Keratinocyte (primary cell): ENCODE measurements around the gene CCL25. TPM values are rescaled to one million over a fixed set of nuclear protein-coding genes. Genes with fewer than 3 reads are reported as not detected.

Experiments
- DNase-seq: peaks from one replicate; pipeline ENCODE4 v3.0.0-alpha.2; 2011; ENCODE audit warnings: low read depth, missing footprints, low spot score
- FAIRE-seq: peaks from 2 replicates; lab custom pipeline; 2011; peaks lifted over from hg19 to GRCh38; lab: Jason Lieb, UNC
- H2AFZ ChIP-seq: 2 replicates; pipeline ENCODE4 v1.6.0; 2012; ENCODE audit warnings: low read length, control low read depth, inconsistent platforms; ENCODE audit not compliant: control insufficient read depth
- H3K27ac ChIP-seq: 2 replicates; pipeline ENCODE4 v1.5.1; 2011; ENCODE audit warnings: low read length; ENCODE audit not compliant: control insufficient read depth, insufficient read depth
- H3K27me3 ChIP-seq: 3 replicates; pipeline ENCODE4 v1.6.0; 2011; ENCODE audit warnings: low read length; ENCODE audit not compliant: control insufficient read depth, insufficient read depth; ENCODE audit errors: extremely low read depth
- H3K36me3 ChIP-seq, 2 experiments: 2 replicates in 1 of 2; 3 replicates in 1 of 2; pipeline ENCODE4 v1.5.1; 2011; ENCODE audit warnings: low read length in 2 of 2, mild to moderate bottlenecking in 1 of 2; ENCODE audit not compliant: control insufficient read depth in 2 of 2, insufficient read depth in 2 of 2; ENCODE audit errors: extremely low read depth in 1 of 2
- H3K4me1 ChIP-seq: 3 replicates; pipeline ENCODE4 v1.5.1; 2011; ENCODE audit warnings: low read length; ENCODE audit not compliant: control insufficient read depth, insufficient read depth; ENCODE audit errors: extremely low read depth
- H3K4me2 ChIP-seq: 3 replicates; pipeline ENCODE4 v1.6.0; 2011; ENCODE audit warnings: low read depth, low read length; ENCODE audit not compliant: control insufficient read depth, insufficient read depth; ENCODE audit errors: extremely low read depth
- H3K4me3 ChIP-seq, 3 experiments: fragments of 200-600 bp in 1 of 3; sonication (generic) in 1 of 3; 2 replicates in 2 of 3; 3 replicates in 1 of 3; pipeline ENCODE4 v1.5.1; 2011 to 2016; ENCODE audit warnings: low read length in 3 of 3, mild to moderate bottlenecking in 3 of 3, control low read depth in 2 of 3, inconsistent platforms in 1 of 3, low read depth in 1 of 3, mixed read lengths in 1 of 3, mixed run types in 1 of 3, moderate library complexity in 1 of 3; ENCODE audit not compliant: control insufficient read depth in 2 of 3, insufficient read depth in 2 of 3; ENCODE audit errors: extremely low read depth in 1 of 3
- H3K79me2 ChIP-seq: 2 replicates; pipeline ENCODE4 v1.6.0; 2012; ENCODE audit warnings: low read length; ENCODE audit not compliant: control insufficient read depth, insufficient read depth
- H3K9ac ChIP-seq: 3 replicates; pipeline ENCODE4 v1.6.0; 2011; ENCODE audit warnings: low read length; ENCODE audit not compliant: control insufficient read depth, insufficient read depth; ENCODE audit errors: extremely low read depth
- H3K9me1 ChIP-seq: 3 replicates; pipeline ENCODE4 v1.6.0; 2011; ENCODE audit warnings: low read length; ENCODE audit not compliant: control insufficient read depth, insufficient read depth; ENCODE audit errors: extremely low read depth
- H3K9me3 ChIP-seq: 2 replicates; pipeline ENCODE4 v1.5.1; 2012; ENCODE audit warnings: low read depth, low read length; ENCODE audit not compliant: control insufficient read depth
- H4K20me1 ChIP-seq: 3 replicates; pipeline ENCODE4 v1.6.0; 2011; ENCODE audit warnings: low read length; ENCODE audit not compliant: control insufficient read depth, insufficient read depth; ENCODE audit errors: extremely low read depth
- CTCF ChIP-seq, 3 experiments: IDR thresholded peaks in 1 of 3; conservative IDR thresholded peaks in 1 of 3; optimal IDR thresholded peaks in 1 of 3; 2 replicates in 2 of 3; 3 replicates in 1 of 3; pipeline versions ENCODE3 to v1.5.1; 2011; ENCODE audit warnings: low read length in 3 of 3, mild to moderate bottlenecking in 3 of 3, moderate library complexity in 2 of 3, control low read depth in 1 of 3, inconsistent platforms in 1 of 3; ENCODE audit not compliant: insufficient read depth in 2 of 3; ENCODE audit errors: extremely low read depth in 1 of 3
- EZH2 ChIP-seq: IDR thresholded peaks from one replicate; pipeline ENCODE4 v1.6.1; 2012; ENCODE audit warnings: inconsistent platforms, mild to moderate bottlenecking, low read length, moderate library complexity
- dilution Hi-C: fragments of 300-500 bp; cut with MboI; formaldehyde crosslinking; loops from one replicate; pipeline ENCODE4 v1.7.0; 2020; ENCODE audit warnings: low sequenced_read_pairs; ENCODE audit not compliant: extremely low pct_ligation_motif_present
- polyA plus RNA-seq, 5 experiments: library from polyadenylated mRNA; depleted of rRNA in 3 of 5; stranded (reverse) in 3 of 5; stranded (forward) in 1 of 5; unstranded in 1 of 5; fragments of >200 nt; gene quantifications; 1 replicate in 1 of 5; 2 replicates in 3 of 5; 3 replicates in 1 of 5; pipeline versions ENCODE4 v1.2.1 to v1.2.3, GENCODE V29; 2011 to 2012; ENCODE audit warnings: missing spikeins in 2 of 5, low read depth in 1 of 5, low replicate concordance in 1 of 5

Gene CCL25
- polyA plus RNA-seq, 1 donor (not counting 4 experiments of a cell fraction or from before 2014, with no cell fraction given): not detected

GRCh38 chr19:8038815-8039214 lies 13.7 kb upstream of the CCL25 start:
- Histone ChIP-seq H3K9me3 (no peaks in the 10 kb centered on the region), H3K27me3 (peaks cover 5% of the 10 kb centered on the region), H2AFZ (no peak overlapping the region), H3K4me2 (no peak overlapping the region), H3K36me3 (no peaks in the 10 kb centered on the region), H3K27ac (no peak overlapping the region), H3K9ac (no peak overlapping the region), H4K20me1 (no peaks in the 10 kb centered on the region), H3K4me1 (no peaks in the 10 kb centered on the region), H3K4me3 (no peak overlapping the region), H3K9me1 (no peaks in the 10 kb centered on the region), H3K79me2 (no peaks in the 10 kb centered on the region)
- dilution Hi-C loops: no loop called here
- FAIRE-seq: no peak
- no peak for DNase-seq
- TF ChIP-seq EZH2 (no peak), CTCF (optimal IDR thresholded peaks at IDR 0.05 in 1 of 3, IDR thresholded peaks at IDR 0.05 in 1 of 3, conservative IDR thresholded peaks at IDR 0.05 in 1 of 3; ENCODE audit: extremely low read depth in 1 of 3, insufficient read depth in 2 of 3, low read length in 3 of 3) (no peak)

- H3K9me3 ChIP-seq: no peaks in the 10 kb centered on the region
- dilution Hi-C loops: no loop called here
- peaks cover 5% of the 10 kb centered on the region for H3K27me3 ChIP-seq
- TF ChIP-seq EZH2 (no peak), CTCF (optimal IDR thresholded peaks at IDR 0.05 in 1 of 3, IDR thresholded peaks at IDR 0.05 in 1 of 3, conservative IDR thresholded peaks at IDR 0.05 in 1 of 3; ENCODE audit: extremely low read depth in 1 of 3, insufficient read depth in 2 of 3, low read length in 3 of 3) (no peak)
- no peak overlapping the region for H3K4me3 ChIP-seq
- no peak overlapping the region for H3K9ac ChIP-seq
- no peak overlapping the region for H3K4me2 ChIP-seq
- no peak overlapping the region for H3K27ac ChIP-seq
- no peaks in the 10 kb centered on the region for H3K36me3 ChIP-seq
- H3K9me1 ChIP-seq: no peaks in the 10 kb centered on the region
- FAIRE-seq: no peak
- H3K79me2 ChIP-seq: no peaks in the 10 kb centered on the region
- no peaks in the 10 kb centered on the region for H3K4me1 ChIP-seq
- no peaks in the 10 kb centered on the region for H4K20me1 ChIP-seq
- no peak overlapping the region for H2AFZ ChIP-seq
- no peak for DNase-seq
These were observed 13.3 kb upstream of the CCL25 start for GRCh38 chr19:8039231-8039630.
